ENCODE results near the gene HDAC1.

GRCh38 chr1:32242341-32242851 is 49.5 kb upstream of the HDAC1 start:
- no peak for TF ChIP-seq EZH2phosphoT487 (IDR thresholded peaks at IDR 0.05; ENCODE audit: insufficient read depth, low read depth)
- TF ChIP-seq EZH2 (IDR thresholded peaks at IDR 0.05; ENCODE audit: insufficient read depth, poor library complexity, severe bottlenecking), result no peak

All from GM23248 (cell line).